WTC11 (cell line): Measurements from ENCODE around the gene TUBB4B.

Experiments used
- ATF1 ChIP-seq: sonication (generic); formaldehyde crosslinking; IDR thresholded peaks from 2 replicates; pipeline ENCODE4 v1.8.1; 2023; ENCODE audit warnings: mild to moderate bottlenecking, moderate library complexity, missing genetic modification reagents
- ESRRA ChIP-seq: sonication (generic); formaldehyde crosslinking; IDR thresholded peaks from 2 replicates; pipeline ENCODE4 v1.8.1; 2022; ENCODE audit warnings: mild to moderate bottlenecking, missing genetic modification reagents, borderline replicate concordance
- ETV6 ChIP-seq: sonication (generic); formaldehyde crosslinking; IDR thresholded peaks from 2 replicates; pipeline ENCODE4 v1.8.1; 2022; ENCODE audit warnings: mild to moderate bottlenecking, missing genetic modification reagents
- GTF2I ChIP-seq: fragments of 250-450 bp; sonication (Bioruptor Pico); conservative IDR thresholded peaks from 2 replicates; pipeline ENCODE4 v1.4.0; 2021; ENCODE audit warnings: mild to moderate bottlenecking
- MXD4 ChIP-seq: fragments of 250-450 bp; sonication (Bioruptor Pico); IDR thresholded peaks from 2 replicates; pipeline ENCODE4 v1.8.0; 2021; ENCODE audit warnings: mild to moderate bottlenecking, moderate library complexity, borderline replicate concordance
- NR3C1 ChIP-seq: sonication (generic); formaldehyde crosslinking; conservative IDR thresholded peaks from 2 replicates; pipeline ENCODE4 v1.8.1; 2023; ENCODE audit warnings: low read depth, mild to moderate bottlenecking, missing genetic modification reagents
- TCF7 ChIP-seq: sonication (generic); formaldehyde crosslinking; IDR thresholded peaks from 2 replicates; pipeline ENCODE4 v1.8.0; 2022; ENCODE audit warnings: mild to moderate bottlenecking, low read depth, missing genetic modification reagents, moderate library complexity
- ZNF263 ChIP-seq: sonication (generic); formaldehyde crosslinking; IDR thresholded peaks from 2 replicates; pipeline ENCODE4 v1.8.1; 2022; ENCODE audit warnings: low read depth, mild to moderate bottlenecking, moderate library complexity, missing genetic modification reagents
- TF ChIP-seq, protein P1 (sequence below): fragments of 200-600 bp; IDR thresholded peaks from 2 replicates; pipeline ENCODE4 v1.8.0; 2022; ENCODE audit warnings: antibody characterized with exemption
- TF ChIP-seq, protein P2 (sequence below): sonication (generic); formaldehyde crosslinking; IDR thresholded peaks from 2 replicates; pipeline ENCODE4 v1.8.0; 2022; ENCODE audit warnings: mild to moderate bottlenecking, missing genetic modification reagents
- TF ChIP-seq, protein P3 (sequence below): sonication (generic); formaldehyde crosslinking; IDR thresholded peaks from 2 replicates; pipeline ENCODE4 v1.8.1; 2023; ENCODE audit warnings: mild to moderate bottlenecking, missing genetic modification reagents, moderate library complexity
- TF ChIP-seq, protein P4 (sequence below): sonication (generic); formaldehyde crosslinking; IDR thresholded peaks from 2 replicates; pipeline ENCODE4 v1.8.0; 2022; ENCODE audit warnings: mild to moderate bottlenecking, missing genetic modification reagents
- TF ChIP-seq, protein P5 (sequence below): sonication (generic); formaldehyde crosslinking; IDR thresholded peaks from 2 replicates; pipeline ENCODE4 v1.8.1; 2023; ENCODE audit warnings: mild to moderate bottlenecking, moderate library complexity, missing genetic modification reagents

DNA sequence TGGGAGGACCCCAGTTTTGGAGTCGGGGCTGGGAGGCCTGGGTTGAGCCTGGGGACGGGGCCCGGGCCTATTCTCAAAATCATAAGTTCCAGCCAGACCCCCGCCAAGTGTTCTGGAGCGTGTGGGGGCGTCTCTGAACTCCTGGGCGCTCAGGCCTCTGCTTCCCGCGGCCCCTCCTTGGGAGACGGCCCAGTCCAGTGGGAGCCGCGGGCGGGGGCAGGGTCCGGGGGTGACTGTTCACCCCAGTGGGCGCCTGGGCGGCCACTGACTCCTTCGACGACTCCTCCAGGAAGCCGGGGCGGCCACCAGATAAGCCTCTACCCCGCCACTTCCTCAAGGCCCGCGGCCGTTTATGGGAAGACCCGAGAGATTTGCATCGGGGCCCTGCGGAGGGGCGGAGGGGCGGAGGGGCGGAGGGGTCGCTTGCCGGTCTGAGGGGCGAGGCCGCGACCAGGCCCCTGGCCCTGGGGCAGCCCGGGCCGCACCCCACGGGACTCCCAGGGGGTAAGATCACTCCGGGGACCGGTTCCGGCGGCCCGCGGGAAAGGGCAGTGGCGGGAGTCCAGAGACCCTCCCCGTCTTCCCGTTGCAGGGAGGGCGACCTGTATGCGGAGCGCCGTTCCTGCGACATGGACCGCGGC is 37.1 kb downstream of the TUBB4B start:
- TF ChIP-seq, protein P1, sequence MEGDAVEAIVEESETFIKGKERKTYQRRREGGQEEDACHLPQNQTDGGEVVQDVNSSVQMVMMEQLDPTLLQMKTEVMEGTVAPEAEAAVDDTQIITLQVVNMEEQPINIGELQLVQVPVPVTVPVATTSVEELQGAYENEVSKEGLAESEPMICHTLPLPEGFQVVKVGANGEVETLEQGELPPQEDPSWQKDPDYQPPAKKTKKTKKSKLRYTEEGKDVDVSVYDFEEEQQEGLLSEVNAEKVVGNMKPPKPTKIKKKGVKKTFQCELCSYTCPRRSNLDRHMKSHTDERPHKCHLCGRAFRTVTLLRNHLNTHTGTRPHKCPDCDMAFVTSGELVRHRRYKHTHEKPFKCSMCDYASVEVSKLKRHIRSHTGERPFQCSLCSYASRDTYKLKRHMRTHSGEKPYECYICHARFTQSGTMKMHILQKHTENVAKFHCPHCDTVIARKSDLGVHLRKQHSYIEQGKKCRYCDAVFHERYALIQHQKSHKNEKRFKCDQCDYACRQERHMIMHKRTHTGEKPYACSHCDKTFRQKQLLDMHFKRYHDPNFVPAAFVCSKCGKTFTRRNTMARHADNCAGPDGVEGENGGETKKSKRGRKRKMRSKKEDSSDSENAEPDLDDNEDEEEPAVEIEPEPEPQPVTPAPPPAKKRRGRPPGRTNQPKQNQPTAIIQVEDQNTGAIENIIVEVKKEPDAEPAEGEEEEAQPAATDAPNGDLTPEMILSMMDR = no peak
- no peak for TF ChIP-seq ZNF263 (CRISPR knock-in tag)
- TF ChIP-seq ETV6 (CRISPR knock-in tag) = no peak
- no peak for TF ChIP-seq NR3C1 (CRISPR knock-in tag)
- no peak for TF ChIP-seq ESRRA (CRISPR knock-in tag)
- TF ChIP-seq TCF7 (CRISPR knock-in tag) = no peak
- TF ChIP-seq, protein P2, sequence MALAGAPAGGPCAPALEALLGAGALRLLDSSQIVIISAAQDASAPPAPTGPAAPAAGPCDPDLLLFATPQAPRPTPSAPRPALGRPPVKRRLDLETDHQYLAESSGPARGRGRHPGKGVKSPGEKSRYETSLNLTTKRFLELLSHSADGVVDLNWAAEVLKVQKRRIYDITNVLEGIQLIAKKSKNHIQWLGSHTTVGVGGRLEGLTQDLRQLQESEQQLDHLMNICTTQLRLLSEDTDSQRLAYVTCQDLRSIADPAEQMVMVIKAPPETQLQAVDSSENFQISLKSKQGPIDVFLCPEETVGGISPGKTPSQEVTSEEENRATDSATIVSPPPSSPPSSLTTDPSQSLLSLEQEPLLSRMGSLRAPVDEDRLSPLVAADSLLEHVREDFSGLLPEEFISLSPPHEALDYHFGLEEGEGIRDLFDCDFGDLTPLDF (CRISPR knock-in tag) = no peak
- TF ChIP-seq, protein P3, sequence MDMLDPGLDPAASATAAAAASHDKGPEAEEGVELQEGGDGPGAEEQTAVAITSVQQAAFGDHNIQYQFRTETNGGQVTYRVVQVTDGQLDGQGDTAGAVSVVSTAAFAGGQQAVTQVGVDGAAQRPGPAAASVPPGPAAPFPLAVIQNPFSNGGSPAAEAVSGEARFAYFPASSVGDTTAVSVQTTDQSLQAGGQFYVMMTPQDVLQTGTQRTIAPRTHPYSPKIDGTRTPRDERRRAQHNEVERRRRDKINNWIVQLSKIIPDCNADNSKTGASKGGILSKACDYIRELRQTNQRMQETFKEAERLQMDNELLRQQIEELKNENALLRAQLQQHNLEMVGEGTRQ (CRISPR knock-in tag) = no peak
- TF ChIP-seq, protein P4, sequence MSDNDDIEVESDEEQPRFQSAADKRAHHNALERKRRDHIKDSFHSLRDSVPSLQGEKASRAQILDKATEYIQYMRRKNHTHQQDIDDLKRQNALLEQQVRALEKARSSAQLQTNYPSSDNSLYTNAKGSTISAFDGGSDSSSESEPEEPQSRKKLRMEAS (CRISPR knock-in tag) = no peak
- TF ChIP-seq GTF2I = no peak
- TF ChIP-seq MXD4 (CRISPR knock-in tag) = no peak
- TF ChIP-seq, protein P5, sequence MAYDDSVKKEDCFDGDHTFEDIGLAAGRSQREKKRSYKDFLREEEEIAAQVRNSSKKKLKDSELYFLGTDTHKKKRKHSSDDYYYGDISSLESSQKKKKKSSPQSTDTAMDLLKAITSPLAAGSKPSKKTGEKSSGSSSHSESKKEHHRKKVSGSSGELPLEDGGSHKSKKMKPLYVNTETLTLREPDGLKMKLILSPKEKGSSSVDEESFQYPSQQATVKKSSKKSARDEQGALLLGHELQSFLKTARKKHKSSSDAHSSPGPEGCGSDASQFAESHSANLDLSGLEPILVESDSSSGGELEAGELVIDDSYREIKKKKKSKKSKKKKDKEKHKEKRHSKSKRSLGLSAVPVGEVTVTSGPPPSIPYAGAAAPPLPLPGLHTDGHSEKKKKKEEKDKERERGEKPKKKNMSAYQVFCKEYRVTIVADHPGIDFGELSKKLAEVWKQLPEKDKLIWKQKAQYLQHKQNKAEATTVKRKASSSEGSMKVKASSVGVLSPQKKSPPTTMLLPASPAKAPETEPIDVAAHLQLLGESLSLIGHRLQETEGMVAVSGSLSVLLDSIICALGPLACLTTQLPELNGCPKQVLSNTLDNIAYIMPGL = no peak
- TF ChIP-seq ATF1 (CRISPR knock-in tag) = no peak
